Epidermal melanocyte (primary cell): ENCODE data around the gene CLIP2.
"Not testable (repeated sequence)": the region's sequence is repeated elsewhere in the genome, so short reads cannot be mapped to it uniquely, and the experiment has no call there.

Experiments
- DNase-seq: peaks from one replicate; pipeline ENCODE4 v3.0.0; 2011; ENCODE audit warnings: low spot score; ENCODE audit not compliant: insufficient read length

The CLIP2 gene

DNA sequence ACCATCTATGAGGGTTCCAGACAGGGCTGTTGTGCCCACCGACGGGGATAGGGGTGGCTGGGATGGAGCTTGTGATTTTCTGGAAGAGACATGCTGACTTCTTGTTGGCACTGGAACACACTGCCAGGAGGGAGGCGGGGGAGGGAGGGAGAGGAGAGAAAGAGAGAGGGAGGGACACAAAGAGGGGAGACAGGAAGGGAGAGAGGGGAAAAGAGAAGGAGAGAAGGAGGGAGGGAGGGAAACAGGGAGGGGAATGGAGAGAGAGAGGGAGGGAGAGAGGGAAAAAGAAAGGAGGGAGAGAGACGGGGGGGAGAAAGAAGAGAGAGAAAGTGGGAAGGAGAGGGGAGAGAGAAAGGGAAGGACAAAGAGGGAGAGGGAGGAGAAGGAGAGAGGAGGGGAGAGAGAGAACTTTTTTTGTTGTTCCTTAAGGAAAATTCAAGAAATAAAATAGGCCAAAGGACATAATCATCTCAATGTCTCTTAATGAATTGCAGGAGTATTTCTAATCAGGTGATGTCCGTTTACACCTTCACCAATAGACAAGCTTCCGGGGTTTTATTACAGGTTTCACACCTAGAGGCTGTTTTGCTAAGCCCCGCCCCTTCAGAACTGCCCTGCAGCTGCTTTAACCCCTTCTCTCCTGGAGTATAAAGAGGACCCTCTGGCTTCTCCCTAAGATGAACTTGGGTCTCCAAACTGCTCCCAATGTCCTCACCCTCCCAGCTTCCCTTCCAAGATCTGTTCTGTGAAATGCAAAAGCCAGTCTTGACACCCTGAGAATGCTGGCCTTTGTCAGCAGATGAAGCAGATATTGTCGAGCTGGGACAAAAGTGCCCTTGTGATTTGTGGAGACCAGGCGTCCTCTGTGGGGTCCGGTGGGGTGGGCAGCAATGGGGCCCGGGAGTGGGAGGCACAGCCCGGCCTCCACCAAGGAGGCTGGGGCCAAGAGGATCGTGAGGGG, 82.5 kb downstream of the CLIP2 start:
- DNase-seq: no peak

DNA sequence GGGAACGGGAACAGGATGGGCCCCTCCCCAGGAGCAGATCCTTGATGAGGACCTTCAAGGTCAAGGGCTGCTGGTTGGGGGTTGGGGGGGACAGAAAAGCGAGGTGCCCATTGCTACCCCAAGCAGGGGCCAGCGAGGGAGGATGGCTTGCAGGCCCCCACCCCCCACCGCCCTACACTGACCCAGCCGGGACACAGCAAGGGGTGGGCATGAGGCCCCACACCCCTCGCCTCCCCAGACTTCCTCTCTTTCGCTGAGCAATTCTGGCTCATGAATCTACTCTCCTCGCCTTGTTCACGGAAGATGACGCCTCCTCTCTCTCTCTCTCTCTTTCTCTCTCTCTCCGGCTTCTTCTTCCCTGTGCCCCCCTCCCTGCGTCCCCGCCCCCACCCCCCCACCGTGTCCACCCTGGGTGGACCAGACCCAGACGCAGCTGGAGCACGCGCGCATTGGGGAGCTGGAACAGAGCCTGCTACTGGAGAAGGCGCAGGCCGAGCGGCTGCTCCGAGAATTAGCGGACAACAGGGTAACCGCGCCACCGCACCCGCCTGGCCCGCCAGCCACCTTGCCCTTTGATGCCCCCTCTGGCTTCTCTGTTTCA, 83.4 kb downstream of the CLIP2 start:
- DNase-seq: no peak

DNA sequence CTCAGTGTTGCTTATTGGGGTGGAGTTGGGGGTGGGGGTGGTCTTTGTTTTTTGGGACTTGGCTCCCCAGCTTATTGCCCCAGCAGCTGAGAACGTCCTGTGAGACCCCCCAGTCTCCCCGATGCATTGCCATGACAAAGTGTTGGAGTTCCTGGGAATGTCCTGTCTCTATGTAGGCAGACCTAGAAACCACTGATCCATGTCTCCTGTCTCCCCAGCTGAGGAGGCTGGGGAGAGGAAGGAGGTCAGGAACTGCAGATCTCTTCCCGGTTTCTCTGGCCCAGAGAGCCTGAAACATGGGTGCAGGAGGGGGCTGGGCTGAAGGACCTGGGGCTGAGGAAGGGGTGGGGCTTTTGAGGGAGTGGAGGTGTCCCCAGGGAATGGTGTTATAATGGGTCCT, 84.3 kb downstream of the CLIP2 start:
- no peak for DNase-seq

DNA sequence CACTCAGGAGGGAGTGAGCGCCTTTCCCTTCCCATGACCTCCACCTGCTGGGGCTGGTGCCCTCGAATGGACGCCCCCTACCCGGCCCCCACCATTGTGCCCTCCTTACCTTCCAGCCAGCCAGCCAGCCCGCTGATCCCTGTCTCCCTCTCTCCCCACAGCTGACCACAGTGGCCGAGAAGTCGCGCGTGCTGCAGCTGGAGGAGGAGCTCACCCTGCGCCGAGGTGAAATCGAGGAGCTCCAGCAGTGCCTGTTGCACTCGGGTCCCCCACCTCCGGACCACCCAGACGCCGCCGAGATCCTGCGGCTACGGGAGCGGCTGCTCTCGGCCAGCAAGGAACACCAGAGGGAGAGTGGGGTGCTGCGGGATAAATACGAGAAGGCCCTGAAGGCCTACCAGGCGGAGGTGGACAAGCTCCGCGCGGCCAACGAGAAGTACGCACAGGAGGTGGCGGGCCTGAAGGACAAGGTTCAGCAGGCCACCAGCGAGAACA, 86.6 kb downstream of the CLIP2 start:
- no peak for DNase-seq

DNA sequence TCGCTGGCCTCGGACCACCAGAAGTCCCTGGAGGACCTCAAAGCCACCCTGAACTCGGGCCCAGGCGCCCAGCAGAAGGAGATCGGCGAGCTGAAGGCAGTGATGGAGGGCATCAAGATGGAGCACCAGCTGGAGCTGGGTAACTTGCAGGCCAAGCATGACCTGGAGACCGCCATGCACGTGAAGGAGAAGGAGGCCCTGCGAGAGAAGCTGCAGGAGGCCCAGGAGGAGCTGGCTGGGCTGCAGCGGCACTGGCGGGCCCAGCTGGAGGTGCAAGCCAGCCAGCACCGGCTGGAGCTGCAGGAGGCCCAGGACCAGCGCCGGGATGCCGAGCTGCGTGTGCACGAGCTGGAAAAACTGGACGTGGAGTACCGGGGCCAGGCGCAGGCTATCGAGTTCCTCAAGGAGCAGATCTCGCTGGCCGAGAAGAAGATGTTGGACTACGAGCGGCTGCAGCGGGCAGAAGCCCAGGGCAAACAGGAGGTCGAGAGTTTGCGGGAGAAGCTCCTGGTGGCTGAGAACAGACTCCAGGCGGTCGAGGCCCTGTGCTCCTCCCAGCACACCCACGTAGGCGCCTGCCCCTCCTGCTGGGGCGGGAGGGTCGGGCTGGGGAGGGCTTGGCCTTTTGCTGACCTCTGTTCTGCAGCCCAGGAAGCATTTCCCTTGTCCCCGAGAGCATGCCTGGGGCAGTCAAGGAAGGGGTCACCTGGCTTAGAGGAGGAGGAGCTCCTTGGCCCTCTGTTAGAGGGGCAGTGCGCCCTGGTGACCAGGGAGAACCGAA, 87.2 kb downstream of the CLIP2 start:
- no peak for DNase-seq

DNA sequence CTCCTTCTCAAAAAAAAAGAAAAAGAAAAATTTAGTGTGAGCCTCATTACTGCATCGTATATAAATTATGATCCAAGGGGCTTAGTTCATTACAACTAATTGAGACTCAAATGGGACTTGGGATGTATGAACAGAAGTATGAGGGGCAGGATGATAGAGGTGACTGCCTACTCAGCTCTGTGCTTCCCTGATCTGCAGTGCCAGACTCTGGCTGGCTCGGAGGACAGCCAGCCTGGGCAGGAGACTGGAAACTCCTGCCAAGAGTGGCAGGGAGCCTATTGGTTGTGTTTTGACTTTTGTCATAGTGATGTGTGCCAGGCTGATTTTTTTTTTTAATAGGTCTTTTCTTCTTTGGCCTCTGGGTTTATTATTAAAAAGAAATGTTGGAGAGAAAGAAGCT, 90.7 kb downstream of the CLIP2 start:
- DNase-seq: no peak

DNA sequence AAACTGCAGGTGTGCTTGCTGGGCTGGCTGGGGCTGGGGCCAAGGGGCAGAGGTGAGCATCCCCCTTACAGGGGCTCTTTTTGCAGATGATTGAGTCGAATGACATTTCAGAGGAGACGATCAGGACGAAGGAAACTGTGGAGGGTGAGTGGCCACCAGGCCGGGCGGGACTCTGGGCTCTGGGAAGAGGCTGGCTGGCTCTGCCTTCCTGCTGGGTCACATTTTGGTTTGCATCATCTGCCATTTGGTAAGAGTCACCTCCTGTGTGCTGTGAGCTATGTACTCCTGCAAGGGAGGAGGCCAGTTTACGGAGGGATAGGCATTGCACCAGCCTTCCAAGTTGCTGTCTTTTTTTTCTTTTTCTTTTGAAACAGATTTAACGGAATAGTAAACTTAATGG, 91.5 kb downstream of the CLIP2 start:
- DNase-seq: no peak

DNA sequence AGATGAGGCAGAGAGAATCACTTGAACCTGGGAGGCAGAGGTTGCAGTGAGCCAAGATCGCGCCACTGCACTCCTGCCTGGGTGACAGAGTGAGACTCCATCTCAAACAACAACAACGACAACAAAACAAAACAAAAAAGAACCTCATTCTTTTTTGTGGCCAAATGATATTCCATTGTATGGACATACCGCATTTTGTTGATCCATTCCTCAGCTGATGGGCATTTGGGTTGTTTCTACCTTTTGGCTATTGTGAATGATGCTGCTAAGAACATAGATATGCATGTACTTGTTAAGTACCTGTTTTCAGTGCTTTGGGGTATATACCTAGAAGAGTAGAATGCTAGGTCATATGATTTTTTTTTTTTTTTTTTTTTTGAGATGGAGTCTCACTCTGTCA, 94.9 kb downstream of the CLIP2 start:
- not testable (repeated sequence) for DNase-seq

DNA sequence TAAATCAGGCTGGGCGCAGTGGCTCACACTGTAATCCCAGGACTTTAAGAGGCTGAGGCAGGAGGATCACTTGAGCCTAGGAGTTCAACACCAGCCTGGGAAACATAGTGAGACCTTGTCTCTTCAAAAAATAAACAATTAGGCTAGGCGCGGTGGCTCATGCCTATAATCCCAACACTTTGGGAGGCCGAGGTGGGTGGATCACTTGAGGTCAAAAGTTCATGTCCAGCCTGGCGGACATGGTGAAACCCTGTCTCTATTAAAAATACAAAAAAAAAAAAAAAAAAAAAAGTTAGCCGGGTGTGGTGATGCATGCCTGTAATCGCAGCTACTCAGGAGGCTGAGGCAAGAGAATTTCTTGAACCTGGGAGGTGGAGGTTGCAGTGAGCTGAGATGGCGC, 95.6 kb downstream of the CLIP2 start:
- not testable (repeated sequence) for DNase-seq

DNA sequence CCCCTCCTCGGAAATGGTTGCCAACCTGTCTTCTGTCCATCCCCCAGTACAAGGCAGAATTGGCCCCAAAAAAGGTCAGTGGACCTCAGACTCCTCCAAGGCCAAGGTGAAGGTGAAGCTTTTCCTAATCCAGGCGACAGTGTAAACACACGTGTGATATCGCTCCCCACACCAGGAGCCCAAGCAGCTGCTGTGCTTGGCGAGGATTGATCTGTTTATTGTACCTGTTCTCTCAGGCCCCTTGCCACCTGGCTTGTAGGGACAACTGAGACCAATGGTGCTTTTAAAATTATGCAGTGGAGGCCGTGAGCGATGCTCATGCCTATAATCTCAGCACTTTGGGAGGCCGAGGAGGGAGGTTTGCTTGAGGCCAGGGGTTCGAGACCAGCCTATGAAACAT, 98.4 kb downstream of the CLIP2 start:
- DNase-seq: no peak

DNA sequence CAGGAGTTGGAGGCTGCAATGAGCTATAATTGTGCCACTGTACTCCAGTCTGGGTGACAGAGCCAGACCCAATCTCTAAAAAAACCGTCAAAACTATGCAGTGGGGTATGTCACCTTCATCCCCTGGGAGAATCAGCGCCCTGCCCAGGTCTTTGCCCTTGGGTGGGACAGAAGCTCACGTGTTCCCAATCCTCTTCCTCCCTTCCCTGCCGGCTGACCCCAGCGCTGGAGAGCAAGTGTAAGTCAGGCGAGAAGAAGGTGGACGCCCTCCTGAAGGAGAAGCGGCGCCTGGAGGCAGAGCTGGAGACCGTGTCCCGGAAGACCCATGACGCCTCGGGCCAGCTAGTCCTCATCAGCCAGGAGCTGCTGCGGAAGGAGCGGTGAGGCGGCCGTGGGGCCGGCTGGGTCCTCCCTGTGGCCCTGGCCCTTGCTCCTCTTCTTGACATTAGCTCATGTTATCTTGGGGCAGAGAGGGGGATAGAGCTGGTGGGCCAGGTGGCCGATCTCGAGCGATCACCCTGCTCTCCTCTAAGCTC, 99.7 kb downstream of the CLIP2 start:
- no peak for DNase-seq

DNA sequence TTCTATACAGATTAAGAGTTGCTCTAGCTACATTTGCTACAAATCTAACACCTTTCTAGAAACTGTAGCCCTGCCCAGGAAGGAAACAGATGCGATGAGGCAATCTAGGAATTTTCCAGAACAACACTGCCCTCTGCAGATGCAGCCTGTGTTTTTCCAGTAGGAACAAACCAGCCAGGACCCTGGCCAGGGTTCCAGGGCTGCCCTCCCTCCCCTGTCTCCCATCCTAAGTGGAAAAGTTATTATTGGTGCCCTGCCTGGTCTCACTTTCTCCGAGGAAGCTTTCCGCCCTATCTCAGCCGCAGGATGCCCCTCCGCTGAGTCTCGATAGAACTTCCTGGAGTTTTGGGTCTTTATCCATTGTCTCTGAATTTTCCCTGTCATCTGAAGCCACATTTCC, 104.5 kb downstream of the CLIP2 start:
- not testable (repeated sequence) for DNase-seq

DNA sequence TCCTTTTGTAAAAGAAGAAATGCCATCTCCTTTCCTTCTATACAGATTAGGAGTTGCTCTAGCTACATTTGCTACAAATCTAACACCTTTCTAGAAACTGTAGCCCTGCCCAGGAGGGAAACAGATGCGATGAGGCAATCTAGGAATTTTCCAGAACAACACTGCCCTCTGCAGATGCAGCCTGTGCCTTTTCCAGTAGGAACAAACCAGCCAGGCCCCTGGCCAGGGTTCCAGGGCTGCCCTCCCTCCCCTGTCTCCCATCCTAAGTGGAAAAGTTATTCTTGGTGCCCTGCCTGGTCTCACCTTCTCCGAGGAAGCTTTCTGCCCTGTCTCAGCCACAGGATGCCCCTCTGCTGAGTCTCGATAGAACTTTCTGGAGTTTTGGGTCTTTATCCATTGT, 105.4 kb downstream of the CLIP2 start:
- not testable (repeated sequence) for DNase-seq

DNA sequence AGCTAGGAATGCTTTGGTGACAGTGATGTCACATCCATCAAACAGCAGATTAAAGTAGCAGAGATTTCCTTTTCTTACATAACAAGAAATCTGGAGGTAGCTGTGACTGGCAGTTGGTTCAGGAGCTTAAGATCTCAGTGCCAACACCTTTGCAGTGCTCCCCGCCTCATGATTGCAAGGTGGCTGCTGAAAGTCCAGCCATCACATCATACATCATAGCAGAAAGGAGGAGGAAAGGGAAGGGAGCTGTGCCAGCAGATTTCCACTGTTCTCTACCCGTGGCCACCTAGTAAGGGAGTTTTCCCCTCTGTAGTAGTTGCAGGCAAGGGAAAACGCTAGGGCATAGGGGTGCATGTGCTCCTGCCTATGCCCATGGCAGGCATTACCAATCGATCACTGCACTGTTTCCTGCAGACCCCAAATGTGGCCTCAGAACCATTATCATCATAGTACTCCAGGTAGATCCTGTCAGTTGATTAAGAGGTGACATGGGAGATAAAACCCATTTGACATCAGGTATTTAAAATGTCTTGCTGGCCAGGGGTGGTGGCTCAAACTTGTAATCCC, 106.6 kb downstream of the CLIP2 start:
- DNase-seq: no peak

DNA sequence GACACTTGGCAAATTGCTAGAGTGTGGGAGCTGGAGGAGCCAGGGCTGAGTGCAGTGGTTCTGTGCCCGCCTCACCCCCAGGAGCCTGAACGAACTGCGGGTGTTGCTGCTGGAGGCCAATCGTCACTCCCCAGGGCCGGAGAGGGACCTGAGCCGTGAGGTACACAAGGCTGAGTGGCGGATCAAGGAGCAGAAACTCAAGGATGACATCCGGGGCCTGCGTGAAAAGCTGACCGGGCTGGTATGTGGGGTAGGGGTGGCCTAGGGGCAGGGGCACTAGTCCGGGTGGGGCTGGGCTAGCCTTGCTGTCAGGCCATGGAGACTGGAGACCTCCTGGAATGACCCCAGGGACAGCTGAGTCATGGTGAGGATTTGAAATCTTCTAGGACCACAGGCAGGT, 107.8 kb downstream of the CLIP2 start:
- DNase-seq: no peak

DNA sequence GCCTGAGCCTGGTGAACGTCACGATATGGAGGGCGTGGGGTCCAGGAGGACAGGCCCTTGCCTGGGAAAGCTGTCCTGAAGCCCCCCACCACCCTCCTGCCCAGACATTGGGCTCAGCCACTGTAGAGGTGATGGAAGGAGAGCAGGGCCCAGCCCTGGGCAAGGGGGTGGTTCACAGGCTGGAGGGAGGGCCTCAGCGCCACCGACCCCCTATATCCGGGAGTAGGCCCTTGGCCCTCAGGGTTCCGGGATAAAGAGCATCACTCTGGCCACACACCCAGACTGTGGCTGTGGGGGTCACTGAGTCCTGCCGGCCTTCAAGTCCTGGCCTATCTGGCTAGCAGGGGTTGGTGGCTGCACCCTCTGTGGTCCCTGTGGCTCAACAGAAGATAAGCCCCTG, 109.2 kb downstream of the CLIP2 start:
- DNase-seq: no peak

DNA sequence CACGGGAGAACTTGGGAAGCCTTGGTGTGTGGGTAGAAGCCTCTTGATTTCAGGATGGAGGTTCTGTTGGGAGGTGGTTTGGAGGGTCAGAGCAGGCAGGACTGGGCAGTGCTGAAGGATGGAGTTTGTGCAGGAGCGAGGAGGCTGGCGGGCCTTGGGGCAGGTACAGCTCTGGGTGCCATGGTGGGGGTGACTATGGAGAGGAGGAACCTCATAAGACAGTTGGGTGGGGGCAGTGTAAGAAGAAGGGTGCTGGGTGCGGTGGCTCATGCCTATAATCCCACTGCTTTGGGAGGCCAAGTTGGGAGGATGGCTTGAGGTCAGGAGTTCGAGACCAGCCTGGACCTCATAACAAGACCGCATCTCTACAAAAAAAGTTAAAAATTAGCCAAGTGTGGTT, 109.8 kb downstream of the CLIP2 start:
- no peak for DNase-seq

DNA sequence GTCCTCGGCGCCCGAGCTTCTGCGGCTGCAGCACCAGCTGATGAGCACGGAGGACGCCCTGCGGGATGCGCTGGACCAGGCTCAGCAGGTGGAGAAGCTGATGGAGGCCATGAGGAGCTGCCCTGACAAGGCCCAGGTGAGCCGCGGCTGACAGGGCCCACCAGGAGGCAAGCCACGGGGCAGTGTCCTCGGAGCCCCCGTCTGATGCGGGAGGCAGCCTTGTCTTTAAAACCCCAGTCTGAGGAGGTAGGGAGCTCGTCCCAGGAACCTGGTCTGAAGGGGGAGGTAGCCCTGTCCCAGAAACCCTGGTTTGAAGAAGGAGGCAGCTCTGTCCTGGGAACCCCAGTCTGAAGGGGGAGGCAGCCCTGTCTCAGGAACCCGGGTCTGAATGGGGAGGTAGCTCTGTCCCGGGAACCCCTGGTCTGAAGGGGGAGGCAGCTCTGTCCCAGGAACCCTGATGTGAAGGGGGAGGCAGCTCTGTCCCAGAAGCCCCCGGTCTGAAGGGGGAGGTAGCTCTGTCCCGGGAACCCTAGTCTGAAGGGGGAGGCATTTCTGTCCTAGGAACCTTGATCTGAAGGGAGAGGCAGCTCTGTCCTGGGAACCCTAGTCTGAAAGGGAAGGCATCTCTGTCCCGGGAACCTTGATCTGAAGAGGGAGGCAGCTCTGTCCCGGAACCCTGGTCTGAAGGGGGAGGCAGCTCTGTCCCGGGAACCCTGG, 111.4 kb downstream of the CLIP2 start:
- DNase-seq: no peak

DNA sequence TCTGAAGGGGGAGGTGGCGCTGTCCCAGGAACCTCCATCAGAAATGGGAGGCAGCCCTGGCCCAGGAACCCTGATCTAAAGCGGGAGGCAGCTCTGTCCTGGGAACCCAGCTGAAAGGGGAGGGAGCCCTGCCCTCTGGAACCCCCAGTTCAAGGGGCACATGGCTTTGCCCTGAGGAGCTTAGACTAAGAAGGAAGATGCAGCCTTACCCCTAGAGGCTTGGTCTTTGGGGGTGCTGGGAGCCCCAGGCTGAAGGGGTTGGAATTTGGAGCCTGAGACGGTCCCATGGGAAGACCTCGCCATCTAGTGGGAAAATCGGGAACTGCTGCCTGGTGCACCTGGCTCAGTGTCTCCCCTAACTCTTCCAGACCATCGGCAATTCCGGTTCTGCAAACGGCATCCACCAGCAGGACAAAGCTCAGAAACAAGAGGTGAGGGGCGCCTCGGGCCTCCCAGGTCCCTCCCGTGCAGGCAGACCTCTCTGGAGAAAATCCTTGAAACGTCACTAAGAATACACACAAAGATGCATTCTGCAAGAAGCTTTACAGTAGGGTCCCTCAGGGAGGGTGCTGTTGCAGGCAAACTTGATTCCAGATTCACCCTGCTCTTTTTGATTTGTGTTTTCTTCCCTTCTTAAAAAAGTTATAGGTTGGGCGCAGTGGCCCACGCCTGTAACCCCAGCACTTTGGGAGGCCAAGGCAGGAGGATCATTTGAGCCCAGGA, 112.1 kb downstream of the CLIP2 start:
- DNase-seq: peak; percentile 39

DNA sequence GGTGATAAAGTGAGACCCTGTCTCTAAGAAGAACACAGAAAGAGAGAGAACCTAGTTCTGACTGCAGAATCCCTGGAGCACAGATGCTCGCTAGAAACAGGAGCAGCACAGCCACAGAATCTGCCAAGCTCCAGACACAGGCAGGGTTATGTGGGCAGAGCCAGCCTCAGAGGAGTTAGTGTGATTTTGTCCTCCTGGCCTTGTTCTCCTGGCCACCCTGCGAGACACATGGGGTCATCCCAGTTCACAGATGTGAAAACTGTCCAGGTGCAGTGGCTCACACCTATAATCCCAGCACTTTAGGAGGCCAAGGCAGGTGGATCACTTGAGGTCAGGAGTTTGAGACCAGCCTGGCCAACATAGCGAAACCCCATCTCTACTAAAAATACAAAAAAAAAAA, 113.5 kb downstream of the CLIP2 start:
- DNase-seq: not testable (repeated sequence)
